Esophagus squamous epithelium (tissue), 5 donors: Measurements from ENCODE around the gene XRRA1. TPM values are rescaled to one million over a fixed set of nuclear protein-coding genes. Genes with fewer than 3 reads are reported as not detected.
A peak's percentile ranks its signal among the peaks of the same experiment; 100 is the strongest.
"Not testable (repeated sequence)": the region's sequence is repeated elsewhere in the genome, so short reads cannot be mapped to it uniquely, and the experiment has no call there.

Source experiments
- DNase-seq: peaks from one replicate; lab custom pipeline; 2025; lab: John Stamatoyannopoulos, UW
- H3K27ac ChIP-seq, 4 donors: fragments of 200-600 bp; sonication (generic); one replicate each; pipeline ENCODE4 v1.5.1; 2016 to 2019; ENCODE audit warnings: mild to moderate bottlenecking in 1 of 4
- H3K27me3 ChIP-seq, 4 donors: fragments of 200-600 bp; sonication (generic); 1 replicate in 3 of 4; 2 replicates in 1 of 4; pipeline versions ENCODE4 v1.5.1 to v1.6.0; 2017 to 2021; ENCODE audit warnings: antibody characterized with exemption in 1 of 4
- H3K36me3 ChIP-seq, 3 donors: fragments of 200-600 bp; sonication (generic); one replicate each; pipeline ENCODE4 v1.5.1; 2016 to 2019
- H3K4me1 ChIP-seq, 3 donors: fragments of 200-600 bp; sonication (generic); one replicate each; pipeline ENCODE4 v1.5.1; 2017 to 2019
- H3K4me3 ChIP-seq, 4 donors: fragments of 200-600 bp; sonication (generic); 1 replicate in 3 of 4; 2 replicates in 1 of 4; pipeline ENCODE4 v1.5.1; 2016 to 2019; ENCODE audit warnings: mild to moderate bottlenecking in 2 of 4, moderate library complexity in 1 of 4
- H3K9me3 ChIP-seq, 3 donors: fragments of 200-600 bp; sonication (generic); one replicate each; pipeline ENCODE4 v1.5.1; 2016 to 2019
- CTCF ChIP-seq, 6 experiments: fragments of 450-650 bp in 4 of 6; fragments of 200-600 bp in 2 of 6; sonication (generic) in 2 of 6; IDR thresholded peaks; one replicate each; pipeline ENCODE4 v1.5.1; 2016 to 2019; ENCODE audit warnings: antibody characterized with exemption in 6 of 6, mild to moderate bottlenecking in 4 of 6, moderate library complexity in 4 of 6
- POLR2A ChIP-seq, 4 donors: fragments of 450-650 bp; IDR thresholded peaks; one replicate each; pipeline ENCODE4 v1.6.1; 2017; ENCODE audit warnings: antibody characterized with exemption in 4 of 4, mild to moderate bottlenecking in 4 of 4, moderate library complexity in 3 of 4
- WGBS, 2 donors: methylation state at CpG; one replicate each; pipeline ENCODE4 v1.1.5; 2018; 5-methylcytosine and 5-hydroxymethylcytosine counted together
- intact Hi-C: fragments of 100-400 bp; cut with DNase I; formaldehyde crosslinking; loops from one replicate; pipeline ENCODE4 v1.15.0; 2022
- total RNA-seq, 4 donors: library from RNA; depleted of rRNA; stranded (reverse); fragments of >200 nt; gene quantifications; one replicate each; pipeline ENCODE4 v1.1.0, GENCODE V29; 2016
- donor health status: DM: yes; HTN: yes; CAD: no.

XRRA1 gene
- total RNA-seq, 4 donors from 2014 or later = 0.45 to 19.5 (median 9.1) TPM

- intact Hi-C loops = no loop called here
Observed at GRCh38 chr11:74826901-74827300, 122.0 kb downstream of the XRRA1 start.

DNA sequence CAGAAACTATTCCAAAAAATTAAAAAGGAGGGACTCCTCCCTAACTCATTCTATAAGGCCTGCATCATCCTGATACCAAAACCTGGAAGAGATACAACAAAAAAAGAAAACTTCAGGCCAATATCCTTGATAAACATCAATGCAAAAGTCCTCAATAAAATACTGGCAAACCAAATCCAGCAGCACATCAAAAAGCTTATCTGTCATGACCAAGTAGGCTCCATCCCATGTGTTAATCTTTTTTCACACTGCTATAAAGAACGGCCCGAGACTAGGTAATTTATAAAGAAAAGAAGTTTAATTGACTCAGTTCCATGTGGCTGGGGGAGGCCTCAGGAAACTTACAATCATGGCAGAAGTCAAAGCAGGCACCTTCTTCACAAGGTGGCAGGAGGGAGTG is 123.3 kb downstream of the XRRA1 start:
- intact Hi-C loops = not testable (repeated sequence)
- WGBS, 2 donors = 75 to 85% methylated on average over 2 of the region's 2 CpGs

More at GRCh38 chr11:74826901-74827300, 122.0 kb downstream of the XRRA1 start:
- H3K27ac ChIP-seq = no peak overlapping the region
- H3K27me3 ChIP-seq = no peaks in the 10 kb centered on the region
- peaks cover 0 to 14% (median 6%) of the 10 kb centered on the region in 3 donors for H3K4me1 ChIP-seq
- WGBS, 2 donors = 79 to 98% methylated on average over 4 of the region's 4 CpGs
- H3K36me3 ChIP-seq = peaks cover 4 to 81% (median 6%) of the 10 kb centered on the region in 3 donors
- TF ChIP-seq CTCF (IDR thresholded peaks at IDR 0.05) (no peak), POLR2A (IDR thresholded peaks at IDR 0.05) (no peak)
- DNase-seq = no peak
- peaks cover 0 to 44% (median 18%) of the 10 kb centered on the region in 3 donors for H3K9me3 ChIP-seq
- H3K4me3 ChIP-seq = no peak overlapping the region

DNA sequence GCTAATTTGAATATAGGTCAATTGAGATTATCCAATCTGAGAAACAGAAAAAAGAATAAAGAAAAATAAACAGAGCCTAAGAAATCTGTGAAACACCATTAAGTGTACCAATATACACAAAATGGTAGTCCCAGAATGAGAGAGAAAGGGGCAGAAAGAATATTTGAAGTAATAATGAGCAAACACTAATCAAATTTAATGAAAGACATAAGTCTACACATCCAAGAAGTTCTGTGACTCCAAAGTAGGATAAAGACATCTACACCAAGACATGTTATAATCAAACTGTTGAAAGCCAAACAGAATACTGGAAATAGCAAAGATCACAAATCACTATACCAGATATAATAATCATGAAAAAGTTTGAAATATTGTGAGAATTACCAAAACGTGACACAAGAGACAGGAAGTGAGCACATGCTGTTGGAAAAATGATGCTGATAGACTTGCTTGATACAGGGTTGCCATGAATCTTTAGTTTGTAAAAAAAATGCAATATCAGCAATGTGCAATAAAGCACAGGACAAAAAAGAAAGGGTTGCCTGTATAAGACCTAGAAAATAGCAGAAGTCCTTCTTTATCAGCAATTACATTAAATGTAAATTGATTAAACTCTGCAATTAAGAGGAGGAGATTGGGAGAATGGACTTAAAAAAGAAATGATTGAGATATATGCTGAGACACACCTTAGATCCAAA is 124.5 kb downstream of the XRRA1 start:
- 92 to 96% methylated on average over 1 of the region's 1 CpG for WGBS, 2 donors
- TF ChIP-seq CTCF (IDR thresholded peaks at IDR 0.05) (no peak), POLR2A (IDR thresholded peaks at IDR 0.05) (no peak)
- Histone ChIP-seq H3K27me3 (no peaks in the 10 kb centered on the region), H3K36me3 (peaks cover 4 to 91% (median 6%) of the 10 kb centered on the region in 3 donors), H3K9me3 (peaks cover 0 to 44% (median 18%) of the 10 kb centered on the region in 3 donors), H3K4me3 (no peak overlapping the region), H3K27ac (no peak overlapping the region), H3K4me1 (peaks cover 0 to 30% (median 14%) of the 10 kb centered on the region in 3 donors)
- intact Hi-C loops = no loop called here
- DNase-seq = no peak

More for the DNA sequence above, 123.3 kb downstream of the XRRA1 start:
- Histone ChIP-seq H3K4me1 (peaks cover 0 to 19% (median 11%) of the 10 kb centered on the region in 3 donors), H3K36me3 (peaks cover 4 to 84% (median 6%) of the 10 kb centered on the region in 3 donors), H3K9me3 (peaks cover 0 to 44% (median 18%) of the 10 kb centered on the region in 3 donors)
- not testable (repeated sequence) for H3K27ac ChIP-seq, H3K27me3 ChIP-seq, DNase-seq, H3K4me3 ChIP-seq

DNA sequence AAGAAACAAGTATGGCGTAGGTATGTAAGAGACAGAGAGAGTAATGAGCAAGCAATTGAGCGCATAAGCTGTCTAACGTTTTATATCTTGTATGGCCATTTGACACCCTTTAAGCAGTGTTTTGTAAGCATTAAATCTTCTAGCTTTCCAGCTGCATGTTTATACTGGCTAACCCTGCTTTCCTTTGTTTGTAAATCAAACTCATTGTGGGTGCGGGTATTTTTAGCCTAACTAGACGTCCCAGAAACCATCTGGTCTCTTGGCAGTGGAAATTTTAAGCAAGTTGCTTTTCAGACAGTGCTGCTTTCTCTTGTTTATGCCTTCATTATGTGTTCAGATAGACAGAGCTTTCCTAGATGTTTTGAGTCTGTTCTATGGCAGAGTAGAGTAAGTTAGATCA is 126.7 kb downstream of the XRRA1 start:
- no peaks in the 10 kb centered on the region for H3K27me3 ChIP-seq
- H3K4me1 ChIP-seq = peaks cover 0 to 44% (median 14%) of the 10 kb centered on the region in 3 donors
- TF ChIP-seq CTCF (IDR thresholded peaks at IDR 0.05) (no peak), POLR2A (IDR thresholded peaks at IDR 0.05) (no peak)
- H3K9me3 ChIP-seq = peaks cover 0 to 38% (median 16%) of the 10 kb centered on the region in 3 donors
- 33 to 46% methylated on average over 5 of the region's 5 CpGs for WGBS, 2 donors
- peak overlapping the region in 3 of 4 donors; percentile 3 to 63 (median 39) for H3K27ac ChIP-seq
- H3K4me3 ChIP-seq = no peak overlapping the region
- no peak for DNase-seq
- intact Hi-C loops = no loop called here
- peaks cover 4 to 95% (median 6%) of the 10 kb centered on the region in 3 donors for H3K36me3 ChIP-seq

DNA sequence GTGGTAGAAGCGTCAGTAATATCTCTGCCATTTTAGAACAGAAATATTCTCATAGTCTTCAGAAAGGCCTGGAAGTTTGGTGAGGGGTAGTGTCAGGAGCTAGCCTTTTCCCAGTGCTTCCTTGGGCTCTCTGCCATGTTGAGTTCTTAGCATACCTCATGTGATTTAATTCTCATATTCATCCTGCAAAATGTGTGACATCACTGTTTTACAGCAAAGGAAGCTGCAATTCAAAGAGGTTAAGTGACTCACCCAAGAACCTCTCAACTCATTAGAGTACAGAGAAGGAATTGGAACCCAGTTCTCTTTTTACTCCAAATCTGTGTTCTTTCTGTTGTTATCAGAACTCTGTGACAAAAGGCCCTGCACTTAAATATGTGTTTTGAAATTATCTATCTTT is 128.1 kb downstream of the XRRA1 start:
- H3K4me1 ChIP-seq = peaks cover 0 to 44% (median 14%) of the 10 kb centered on the region in 3 donors
- peaks cover 0 to 24% (median 8%) of the 10 kb centered on the region in 3 donors for H3K9me3 ChIP-seq
- peaks cover 0 to 95% (median 3%) of the 10 kb centered on the region in 3 donors for H3K36me3 ChIP-seq
- DNase-seq = no peak
- no peak for TF ChIP-seq POLR2A (IDR thresholded peaks at IDR 0.05)
- no peak for TF ChIP-seq CTCF (IDR thresholded peaks at IDR 0.05)
- H3K27ac ChIP-seq = peak overlapping the region in 1 of 4 donors; percentile 16
- H3K27me3 ChIP-seq = no peaks in the 10 kb centered on the region
- no peak overlapping the region for H3K4me3 ChIP-seq
- intact Hi-C loops = no loop called here
- WGBS, 2 donors = 83 to 88% methylated on average over 1 of the region's 1 CpG
